ENCODE data around the gene BNC1. TPM values are rescaled to one million over a fixed set of nuclear protein-coding genes. Genes with fewer than 3 reads are reported as not detected.
"Not testable (repeated sequence)": the region's sequence is repeated elsewhere in the genome, so short reads cannot be mapped to it uniquely, and the experiment has no call there.

Gene BNC1
- total RNA-seq, 1 donor from 2014 or later = 5.1 TPM

GRCh38 chr15:83293201-83293600, 8.7 kb upstream of the BNC1 start:
- no peak for DNase-seq (ENCODE audit: low read depth)

GRCh38 chr15:83292317-83292716, 7.9 kb upstream of the BNC1 start:
- no peak for DNase-seq (ENCODE audit: low read depth)

- no peak for DNase-seq (ENCODE audit: low read depth)
These were observed 5.8 kb upstream of the BNC1 start for GRCh38 chr15:83290236-83290635.

- no peak for DNase-seq (ENCODE audit: low read depth)
These were observed 4.7 kb upstream of the BNC1 start for GRCh38 chr15:83289160-83289559.

GRCh38 chr15:83288381-83288801, 3.9 kb upstream of the BNC1 start:
- no peak for DNase-seq (ENCODE audit: low read depth)

GRCh38 chr15:83287541-83288027, 3.1 kb upstream of the BNC1 start:
- DNase-seq (ENCODE audit: low read depth) = peak; percentile 60

GRCh38 chr15:83285979-83286553, 1.6 kb upstream of the BNC1 start:
- peak; percentile 44 for DNase-seq (ENCODE audit: low read depth)

GRCh38 chr15:83285284-83285978, 967 bp upstream of the BNC1 start:
- no peak for DNase-seq (ENCODE audit: low read depth)

GRCh38 chr15:83283813-83284558, 478 bp downstream of the BNC1 start:
- peak; percentile 51 for DNase-seq (ENCODE audit: low read depth)

GRCh38 chr15:83283138-83283812, 1.2 kb downstream of the BNC1 start:
- peak; percentile 52 for DNase-seq (ENCODE audit: low read depth)

GRCh38 chr15:83282776-83283137, 1.7 kb downstream of the BNC1 start:
- DNase-seq (ENCODE audit: low read depth) = peak; percentile 59

GRCh38 chr15:83282141-83282540, 2.3 kb downstream of the BNC1 start:
- no peak for DNase-seq (ENCODE audit: low read depth)

GRCh38 chr15:83278191-83278590, 6.3 kb downstream of the BNC1 start:
- DNase-seq (ENCODE audit: low read depth) = peak; percentile 59

GRCh38 chr15:83276661-83277060, 7.8 kb downstream of the BNC1 start:
- DNase-seq (ENCODE audit: low read depth) = no peak

GRCh38 chr15:83275412-83275811, 9.1 kb downstream of the BNC1 start:
- DNase-seq (ENCODE audit: low read depth) = no peak

- no peak for DNase-seq (ENCODE audit: low read depth)
These were observed 14.3 kb downstream of the BNC1 start for GRCh38 chr15:83270176-83270575.

- no peak for DNase-seq (ENCODE audit: low read depth)
These were observed 16.3 kb downstream of the BNC1 start for GRCh38 chr15:83268147-83268546.

- DNase-seq (ENCODE audit: low read depth) = no peak
These were observed 21.7 kb downstream of the BNC1 start for GRCh38 chr15:83262594-83263315.

GRCh38 chr15:83262181-83262580, 22.3 kb downstream of the BNC1 start:
- DNase-seq (ENCODE audit: low read depth) = not testable (repeated sequence)

GRCh38 chr15:83250781-83251180, 33.7 kb downstream of the BNC1 start:
- no peak for DNase-seq (ENCODE audit: low read depth)

- DNase-seq (ENCODE audit: low read depth) = no peak
These were observed 35.5 kb downstream of the BNC1 start for GRCh38 chr15:83249030-83249343.

Data from myocyte (in vitro differentiated cells).